ENCODE measurements around the gene CLDND1. TPM values are rescaled to one million over a fixed set of nuclear protein-coding genes. Genes with fewer than 3 reads are reported as not detected.
A peak's percentile ranks its signal among the peaks of the same experiment; 100 is the strongest.

The CLDND1 gene
- total and polyA plus RNA-seq, 10 of the 15 experiments (the other 5 are each of a cell fraction or from before 2014, with no cell fraction given), result 97.8 to 225 (median 152) TPM

DNA sequence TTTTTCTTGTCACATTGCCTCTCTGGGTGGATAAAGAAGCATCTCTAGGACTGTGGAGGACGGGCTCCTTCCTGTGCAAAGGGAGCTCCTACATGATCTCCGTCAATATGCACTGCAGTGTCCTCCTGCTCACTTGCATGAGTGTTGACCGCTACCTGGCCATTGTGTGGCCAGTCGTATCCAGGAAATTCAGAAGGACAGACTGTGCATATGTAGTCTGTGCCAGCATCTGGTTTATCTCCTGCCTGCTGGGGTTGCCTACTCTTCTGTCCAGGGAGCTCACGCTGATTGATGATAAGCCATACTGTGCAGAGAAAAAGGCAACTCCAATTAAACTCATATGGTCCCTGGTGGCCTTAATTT lies 9.6 kb upstream of the CLDND1 start (continued):
- TF ChIP-seq PKNOX1 (IDR thresholded peaks at IDR 0.05) (peak; percentile 14; the same call in 1 of the 2 replicates), DPF2 (IDR thresholded peaks at IDR 0.05) (no peak), ZNF24 (IDR thresholded peaks at IDR 0.05) (no peak), SP1 (IDR thresholded peaks at IDR 0.05; ENCODE audit: low read depth, low read length) (no peak), BACH1 (IDR thresholded peaks at IDR 0.05; ENCODE audit: borderline replicate concordance) (no peak), NFYB (IDR thresholded peaks at IDR 0.05; ENCODE audit: insufficient read depth, low read depth, low read length) (no peak), ESRRA (IDR thresholded peaks at IDR 0.05; ENCODE audit: low read length) (no peak), CUX1 (IDR thresholded peaks at IDR 0.05; ENCODE audit: insufficient replicate concordance, low read depth, low read length) (no peak), NFYA (IDR thresholded peaks at IDR 0.05; ENCODE audit: borderline replicate concordance, low read depth, low read length) (no peak), SRF (IDR thresholded peaks at IDR 0.05; ENCODE audit: low read depth in 2 of 2, low read length in 2 of 2) (no peak), CHD1 (IDR thresholded peaks at IDR 0.05; ENCODE audit: low read depth, low read length) (no peak), BCL11A (IDR thresholded peaks at IDR 0.05; ENCODE audit: low read depth, low read length) (no peak), ZBTB4 (CRISPR knock-in tag; IDR thresholded peaks at IDR 0.05) (no peak)
- TF ChIP-seq, protein P1, sequence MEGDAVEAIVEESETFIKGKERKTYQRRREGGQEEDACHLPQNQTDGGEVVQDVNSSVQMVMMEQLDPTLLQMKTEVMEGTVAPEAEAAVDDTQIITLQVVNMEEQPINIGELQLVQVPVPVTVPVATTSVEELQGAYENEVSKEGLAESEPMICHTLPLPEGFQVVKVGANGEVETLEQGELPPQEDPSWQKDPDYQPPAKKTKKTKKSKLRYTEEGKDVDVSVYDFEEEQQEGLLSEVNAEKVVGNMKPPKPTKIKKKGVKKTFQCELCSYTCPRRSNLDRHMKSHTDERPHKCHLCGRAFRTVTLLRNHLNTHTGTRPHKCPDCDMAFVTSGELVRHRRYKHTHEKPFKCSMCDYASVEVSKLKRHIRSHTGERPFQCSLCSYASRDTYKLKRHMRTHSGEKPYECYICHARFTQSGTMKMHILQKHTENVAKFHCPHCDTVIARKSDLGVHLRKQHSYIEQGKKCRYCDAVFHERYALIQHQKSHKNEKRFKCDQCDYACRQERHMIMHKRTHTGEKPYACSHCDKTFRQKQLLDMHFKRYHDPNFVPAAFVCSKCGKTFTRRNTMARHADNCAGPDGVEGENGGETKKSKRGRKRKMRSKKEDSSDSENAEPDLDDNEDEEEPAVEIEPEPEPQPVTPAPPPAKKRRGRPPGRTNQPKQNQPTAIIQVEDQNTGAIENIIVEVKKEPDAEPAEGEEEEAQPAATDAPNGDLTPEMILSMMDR (IDR thresholded peaks at IDR 0.05 in 2 of 3, conservative IDR thresholded peaks at IDR 0.05 in 1 of 3; ENCODE audit: control insufficient read depth in 2 of 3, extremely low read depth in 1 of 3, insufficient read depth in 1 of 3, low read depth in 3 of 3, low read length in 3 of 3), result no peak
- TF ChIP-seq, protein P2, sequence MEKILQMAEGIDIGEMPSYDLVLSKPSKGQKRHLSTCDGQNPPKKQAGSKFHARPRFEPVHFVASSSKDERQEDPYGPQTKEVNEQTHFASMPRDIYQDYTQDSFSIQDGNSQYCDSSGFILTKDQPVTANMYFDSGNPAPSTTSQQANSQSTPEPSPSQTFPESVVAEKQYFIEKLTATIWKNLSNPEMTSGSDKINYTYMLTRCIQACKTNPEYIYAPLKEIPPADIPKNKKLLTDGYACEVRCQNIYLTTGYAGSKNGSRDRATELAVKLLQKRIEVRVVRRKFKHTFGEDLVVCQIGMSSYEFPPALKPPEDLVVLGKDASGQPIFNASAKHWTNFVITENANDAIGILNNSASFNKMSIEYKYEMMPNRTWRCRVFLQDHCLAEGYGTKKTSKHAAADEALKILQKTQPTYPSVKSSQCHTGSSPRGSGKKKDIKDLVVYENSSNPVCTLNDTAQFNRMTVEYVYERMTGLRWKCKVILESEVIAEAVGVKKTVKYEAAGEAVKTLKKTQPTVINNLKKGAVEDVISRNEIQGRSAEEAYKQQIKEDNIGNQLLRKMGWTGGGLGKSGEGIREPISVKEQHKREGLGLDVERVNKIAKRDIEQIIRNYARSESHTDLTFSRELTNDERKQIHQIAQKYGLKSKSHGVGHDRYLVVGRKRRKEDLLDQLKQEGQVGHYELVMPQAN (conservative IDR thresholded peaks at IDR 0.05), result no peak
- TF ChIP-seq, protein P3, sequence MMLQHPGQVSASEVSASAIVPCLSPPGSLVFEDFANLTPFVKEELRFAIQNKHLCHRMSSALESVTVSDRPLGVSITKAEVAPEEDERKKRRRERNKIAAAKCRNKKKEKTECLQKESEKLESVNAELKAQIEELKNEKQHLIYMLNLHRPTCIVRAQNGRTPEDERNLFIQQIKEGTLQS (IDR thresholded peaks at IDR 0.05; ENCODE audit: borderline replicate concordance, extremely low read depth, low read depth, low read length), result no peak
